GM10266 (cell line): ENCODE measurements around the gene PIGL.

Experiments used
- DNase-seq: peaks from one replicate; pipeline ENCODE4 v3.0.0; 2012; ENCODE audit errors: extremely low spot score
- CTCF ChIP-seq: IDR thresholded peaks from 2 replicates; pipeline ENCODE4 v1.5.1; 2012; ENCODE audit warnings: mild to moderate bottlenecking, low read depth; ENCODE audit not compliant: control insufficient read depth, insufficient read depth; ENCODE audit errors: missing control alignments

PIGL gene

GRCh38 chr17:16281351-16281750, 64.3 kb downstream of the PIGL start:
- TF ChIP-seq CTCF = no peak
- no peak for DNase-seq

GRCh38 chr17:16282522-16282921, 65.5 kb downstream of the PIGL start:
- TF ChIP-seq CTCF = no peak
- no peak for DNase-seq

GRCh38 chr17:16283705-16284104, 66.7 kb downstream of the PIGL start:
- DNase-seq = no peak
- no peak for TF ChIP-seq CTCF

- peak; percentile 74 for TF ChIP-seq CTCF
- DNase-seq = no peak
These were observed 68.6 kb downstream of the PIGL start for GRCh38 chr17:16285646-16286008.

- no peak for TF ChIP-seq CTCF
- DNase-seq = peak; percentile 85
These were observed 69.3 kb downstream of the PIGL start for GRCh38 chr17:16286009-16286946.

- peak; percentile 55 for DNase-seq
These were observed 70.0 kb downstream of the PIGL start for GRCh38 chr17:16286947-16287562.

More at GRCh38 chr17:16286947-16287562, 70.0 kb downstream of the PIGL start:
- TF ChIP-seq CTCF = peak; percentile 40
